ENCODE data around the gene MANBA. TPM values are rescaled to one million over a fixed set of nuclear protein-coding genes. Genes with fewer than 3 reads are reported as not detected.
A peak's percentile ranks its signal among the peaks of the same experiment; 100 is the strongest.

MANBA gene
- total RNA-seq, 1 donor from 2014 or later: 38.3 TPM

GRCh38 chr4:102608190-102608589, 152.6 kb downstream of the MANBA start:
- DNase-seq (ENCODE audit: low read depth): peak; percentile 16
- no peak overlapping the region for H2AFZ ChIP-seq (ENCODE audit: low read depth, low read length)
- H3K27me3 ChIP-seq (ENCODE audit: insufficient read depth, low read length): no peaks in the 10 kb centered on the region
- H3K36me3 ChIP-seq (ENCODE audit: insufficient read depth, low read length): peaks cover 36% of the 10 kb centered on the region
- no peak overlapping the region for H3K4me3 Mint-ChIP-seq (ENCODE audit: unreplicated experiment)
- no peaks in the 10 kb centered on the region for H3K79me2 ChIP-seq (ENCODE audit: insufficient read depth, low read length)
- peaks cover 12% of the 10 kb centered on the region for H3K4me1 Mint-ChIP-seq (ENCODE audit: low read depth, unreplicated experiment)
- H3K9ac ChIP-seq (ENCODE audit: low read length): no peak overlapping the region
- H3K9me3 Mint-ChIP-seq (ENCODE audit: unreplicated experiment): no peaks in the 10 kb centered on the region
- H3K27ac Mint-ChIP-seq (ENCODE audit: unreplicated experiment): peak overlapping the region; percentile 2
- H3K27me3 Mint-ChIP-seq (ENCODE audit: low read depth, unreplicated experiment): no peaks in the 10 kb centered on the region
- no peaks in the 10 kb centered on the region for H3K4me1 ChIP-seq (ENCODE audit: insufficient read depth, low read length)
- H3K4me3 ChIP-seq (ENCODE audit: insufficient read depth, low read depth, low read length): no peak overlapping the region
- no peak overlapping the region for H3K4me2 ChIP-seq (ENCODE audit: low read length)
- FAIRE-seq: peak; percentile 50
- H3K27ac ChIP-seq (ENCODE audit: low read depth, low read length): no peak overlapping the region
- H3K36me3 Mint-ChIP-seq (ENCODE audit: low read depth, unreplicated experiment): peaks cover 30% of the 10 kb centered on the region
- TF ChIP-seq EZH2 (IDR thresholded peaks at IDR 0.05; ENCODE audit: insufficient read depth, low read length): no peak
- TF ChIP-seq CTCF (IDR thresholded peaks at IDR 0.05; ENCODE audit: insufficient read depth, low read depth, low read length): no peak
- H3K9me3 ChIP-seq (ENCODE audit: insufficient read depth, low read depth, low read length): no peaks in the 10 kb centered on the region
- no peaks in the 10 kb centered on the region for H4K20me1 ChIP-seq (ENCODE audit: insufficient read depth, low read length)

DNA sequence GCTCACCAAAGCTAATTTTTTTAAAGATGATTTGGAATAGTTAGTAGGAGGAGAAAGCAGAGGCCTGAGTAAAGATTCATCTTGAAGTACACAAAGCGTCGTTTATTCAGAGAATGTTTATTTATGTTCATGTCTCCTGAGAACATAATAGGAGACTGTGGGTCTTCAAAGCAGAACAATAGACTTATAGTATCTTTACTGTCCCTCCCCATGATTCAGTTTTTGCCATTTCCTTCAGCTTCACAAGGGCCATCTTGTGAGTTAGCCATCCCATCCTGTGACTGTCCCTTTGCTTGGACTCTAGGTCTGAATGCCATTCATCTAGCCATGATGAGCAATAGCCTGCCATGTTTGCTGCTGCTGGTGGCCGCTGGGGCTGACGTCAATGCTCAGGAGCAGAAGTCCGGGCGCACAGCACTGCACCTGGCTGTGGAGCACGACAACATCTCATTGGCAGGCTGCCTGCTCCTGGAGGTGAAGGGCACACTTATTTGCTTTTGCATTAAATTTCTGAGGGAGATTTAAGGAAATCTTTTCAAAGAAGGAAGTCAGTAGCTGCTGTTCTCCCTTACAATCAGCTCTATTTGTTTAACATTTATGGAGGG, 153.8 kb downstream of the MANBA start:
- no peak for FAIRE-seq
- no peaks in the 10 kb centered on the region for H3K27me3 ChIP-seq (ENCODE audit: insufficient read depth, low read length)
- H3K4me1 ChIP-seq (ENCODE audit: insufficient read depth, low read length): no peaks in the 10 kb centered on the region
- H3K36me3 Mint-ChIP-seq (ENCODE audit: low read depth, unreplicated experiment): peaks cover 30% of the 10 kb centered on the region
- no peak overlapping the region for H3K4me3 Mint-ChIP-seq (ENCODE audit: unreplicated experiment)
- no peaks in the 10 kb centered on the region for H3K9me3 ChIP-seq (ENCODE audit: insufficient read depth, low read depth, low read length)
- H3K4me2 ChIP-seq (ENCODE audit: low read length): no peak overlapping the region
- no peaks in the 10 kb centered on the region for H3K27me3 Mint-ChIP-seq (ENCODE audit: low read depth, unreplicated experiment)
- H3K9me3 Mint-ChIP-seq (ENCODE audit: unreplicated experiment): no peaks in the 10 kb centered on the region
- H3K4me3 ChIP-seq (ENCODE audit: insufficient read depth, low read depth, low read length): no peak overlapping the region
- H3K79me2 ChIP-seq (ENCODE audit: insufficient read depth, low read length): no peaks in the 10 kb centered on the region
- no peaks in the 10 kb centered on the region for H4K20me1 ChIP-seq (ENCODE audit: insufficient read depth, low read length)
- H3K4me1 Mint-ChIP-seq (ENCODE audit: low read depth, unreplicated experiment): peaks cover 12% of the 10 kb centered on the region
- peaks cover 24% of the 10 kb centered on the region for H3K36me3 ChIP-seq (ENCODE audit: insufficient read depth, low read length)
- no peak for DNase-seq (ENCODE audit: low read depth)
- H3K27ac ChIP-seq (ENCODE audit: low read depth, low read length): no peak overlapping the region
- H3K27ac Mint-ChIP-seq (ENCODE audit: unreplicated experiment): no peak overlapping the region
- no peak overlapping the region for H3K9ac ChIP-seq (ENCODE audit: low read length)
- no peak overlapping the region for H2AFZ ChIP-seq (ENCODE audit: low read depth, low read length)
- TF ChIP-seq CTCF (IDR thresholded peaks at IDR 0.05; ENCODE audit: insufficient read depth, low read depth, low read length) (no peak), EZH2 (IDR thresholded peaks at IDR 0.05; ENCODE audit: insufficient read depth, low read length) (no peak)

DNA sequence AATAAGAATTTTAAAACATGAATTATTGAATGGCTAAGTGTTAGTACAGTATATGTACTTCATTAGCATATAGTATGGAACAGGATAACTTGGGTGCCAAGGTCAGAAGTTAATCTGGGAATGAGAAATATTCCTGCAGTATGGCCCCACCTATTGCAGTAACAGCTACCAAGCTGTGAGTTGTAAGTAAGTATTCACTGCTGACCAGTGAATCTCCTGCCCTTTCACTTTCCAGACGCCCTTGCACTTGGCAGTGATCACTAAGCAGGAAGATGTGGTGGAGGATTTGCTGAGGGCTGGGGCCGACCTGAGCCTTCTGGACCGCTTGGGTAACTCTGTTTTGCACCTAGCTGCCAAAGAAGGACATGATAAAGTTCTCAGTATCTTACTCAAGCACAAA, 154.5 kb downstream of the MANBA start:
- no peak overlapping the region for H3K4me3 ChIP-seq (ENCODE audit: insufficient read depth, low read depth, low read length)
- H4K20me1 ChIP-seq (ENCODE audit: insufficient read depth, low read length): no peaks in the 10 kb centered on the region
- H3K4me1 Mint-ChIP-seq (ENCODE audit: low read depth, unreplicated experiment): peaks cover 12% of the 10 kb centered on the region
- no peak overlapping the region for H3K27ac Mint-ChIP-seq (ENCODE audit: unreplicated experiment)
- H3K9ac ChIP-seq (ENCODE audit: low read length): no peak overlapping the region
- H2AFZ ChIP-seq (ENCODE audit: low read depth, low read length): no peak overlapping the region
- H3K27me3 ChIP-seq (ENCODE audit: insufficient read depth, low read length): no peaks in the 10 kb centered on the region
- peaks cover 20% of the 10 kb centered on the region for H3K36me3 ChIP-seq (ENCODE audit: insufficient read depth, low read length)
- H3K27ac ChIP-seq (ENCODE audit: low read depth, low read length): no peak overlapping the region
- H3K27me3 Mint-ChIP-seq (ENCODE audit: low read depth, unreplicated experiment): no peaks in the 10 kb centered on the region
- no peak for FAIRE-seq
- H3K9me3 Mint-ChIP-seq (ENCODE audit: unreplicated experiment): no peaks in the 10 kb centered on the region
- H3K4me3 Mint-ChIP-seq (ENCODE audit: unreplicated experiment): no peak overlapping the region
- H3K4me1 ChIP-seq (ENCODE audit: insufficient read depth, low read length): no peaks in the 10 kb centered on the region
- H3K9me3 ChIP-seq (ENCODE audit: insufficient read depth, low read depth, low read length): no peaks in the 10 kb centered on the region
- no peaks in the 10 kb centered on the region for H3K79me2 ChIP-seq (ENCODE audit: insufficient read depth, low read length)
- TF ChIP-seq EZH2 (IDR thresholded peaks at IDR 0.05; ENCODE audit: insufficient read depth, low read length): no peak
- TF ChIP-seq CTCF (IDR thresholded peaks at IDR 0.05; ENCODE audit: insufficient read depth, low read depth, low read length): no peak
- H3K4me2 ChIP-seq (ENCODE audit: low read length): no peak overlapping the region
- H3K36me3 Mint-ChIP-seq (ENCODE audit: low read depth, unreplicated experiment): peaks cover 30% of the 10 kb centered on the region
- DNase-seq (ENCODE audit: low read depth): no peak

All from astrocyte (in vitro differentiated cells and primary cell).